ENCODE data around the gene CHST2.
"Not testable (repeated sequence)": the region's sequence is repeated elsewhere in the genome, so short reads cannot be mapped to it uniquely, and the experiment has no call there.

The CHST2 gene

GRCh38 chr3:143119009-143119914 is at the start of gene CHST2:
CHST2 (plus strand) TSS chr3:143119771; CDS start chr3:143120817, 1,046 bp downstream.
- DNase-seq (ENCODE audit: low read depth), result peak; percentile 59

GRCh38 chr3:143070977-143071551 is 48.5 kb upstream of the CHST2 start:
- no peak for DNase-seq (ENCODE audit: low read depth)

GRCh38 chr3:143071776-143072175 is 47.8 kb upstream of the CHST2 start:
- DNase-seq (ENCODE audit: low read depth), result no peak

GRCh38 chr3:143072298-143073020 is 47.1 kb upstream of the CHST2 start:
- DNase-seq (ENCODE audit: low read depth), result not testable (repeated sequence)

GRCh38 chr3:143073541-143073940 is 46.0 kb upstream of the CHST2 start:
- DNase-seq (ENCODE audit: low read depth), result not testable (repeated sequence)

GRCh38 chr3:143073983-143074382 is 45.6 kb upstream of the CHST2 start:
- DNase-seq (ENCODE audit: low read depth), result not testable (repeated sequence)

- no peak for DNase-seq (ENCODE audit: low read depth)
These were observed 40.7 kb upstream of the CHST2 start for GRCh38 chr3:143078883-143079282.

GRCh38 chr3:143080196-143080595 is 39.4 kb upstream of the CHST2 start:
- DNase-seq (ENCODE audit: low read depth), result no peak

- no peak for DNase-seq (ENCODE audit: low read depth)
These were observed 38.2 kb upstream of the CHST2 start for GRCh38 chr3:143081365-143081764.

GRCh38 chr3:143081844-143082778 is 37.5 kb upstream of the CHST2 start:
- DNase-seq (ENCODE audit: low read depth), result no peak

GRCh38 chr3:143083781-143084180 is 35.8 kb upstream of the CHST2 start:
- DNase-seq (ENCODE audit: low read depth), result no peak

GRCh38 chr3:143084856-143085731 is 34.5 kb upstream of the CHST2 start:
- DNase-seq (ENCODE audit: low read depth), result no peak

- no peak for DNase-seq (ENCODE audit: low read depth)
These were observed 30.7 kb upstream of the CHST2 start for GRCh38 chr3:143088835-143089234.

- no peak for DNase-seq (ENCODE audit: low read depth)
These were observed 29.6 kb upstream of the CHST2 start for GRCh38 chr3:143089965-143090364.

- DNase-seq (ENCODE audit: low read depth), result no peak
These were observed 29.1 kb upstream of the CHST2 start for GRCh38 chr3:143090486-143090885.

GRCh38 chr3:143090976-143091837 is 28.4 kb upstream of the CHST2 start:
- DNase-seq (ENCODE audit: low read depth), result no peak

GRCh38 chr3:143092191-143092590 is 27.4 kb upstream of the CHST2 start:
- DNase-seq (ENCODE audit: low read depth), result no peak

- DNase-seq (ENCODE audit: low read depth), result no peak
These were observed 23.8 kb upstream of the CHST2 start for GRCh38 chr3:143095813-143096212.

GRCh38 chr3:143098032-143098764 is 21.4 kb upstream of the CHST2 start:
- no peak for DNase-seq (ENCODE audit: low read depth)
